Measurements from ENCODE around the gene TBC1D8B.

Gene TBC1D8B

DNA sequence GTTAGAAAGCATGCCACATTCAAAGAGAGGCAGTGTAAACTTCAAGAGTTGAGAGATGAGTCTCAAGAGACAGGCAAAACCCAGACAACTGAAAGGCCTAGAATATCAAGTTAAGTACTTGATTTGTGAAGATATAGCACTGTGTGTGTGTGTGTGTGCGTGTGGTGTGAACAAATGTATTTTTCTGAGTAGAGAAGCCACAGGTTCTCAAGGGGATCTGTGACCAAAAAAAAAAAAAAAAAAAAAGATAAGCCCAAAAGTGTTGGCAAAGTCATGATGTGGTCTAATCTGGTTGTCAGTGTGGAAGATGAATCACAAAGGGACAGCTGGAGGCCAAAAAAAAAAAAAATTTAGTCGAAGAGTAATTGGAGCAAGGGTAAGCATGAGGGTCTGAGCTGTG, 96.8 kb downstream of the TBC1D8B start:
- DNase-seq = no peak

DNA sequence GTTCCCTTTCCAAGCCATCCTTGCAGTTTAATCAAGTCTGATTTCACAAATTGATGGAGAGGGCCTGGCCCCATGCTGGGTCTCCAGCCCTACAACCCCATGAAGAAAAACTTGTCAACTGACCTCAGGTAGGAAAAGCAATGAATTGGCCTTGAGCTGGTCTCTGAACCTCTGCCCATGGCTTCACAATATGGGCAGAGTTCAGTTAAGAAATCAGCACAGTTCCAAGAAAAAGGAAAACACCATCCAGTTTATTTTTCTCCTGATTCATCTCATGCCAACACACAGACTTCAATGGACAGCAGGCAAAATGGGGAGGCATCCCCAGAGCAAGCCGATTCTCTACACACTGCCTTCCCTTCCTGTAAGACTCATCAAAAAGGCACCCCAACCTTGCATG, 97.4 kb downstream of the TBC1D8B start:
- no peak for DNase-seq

DNA sequence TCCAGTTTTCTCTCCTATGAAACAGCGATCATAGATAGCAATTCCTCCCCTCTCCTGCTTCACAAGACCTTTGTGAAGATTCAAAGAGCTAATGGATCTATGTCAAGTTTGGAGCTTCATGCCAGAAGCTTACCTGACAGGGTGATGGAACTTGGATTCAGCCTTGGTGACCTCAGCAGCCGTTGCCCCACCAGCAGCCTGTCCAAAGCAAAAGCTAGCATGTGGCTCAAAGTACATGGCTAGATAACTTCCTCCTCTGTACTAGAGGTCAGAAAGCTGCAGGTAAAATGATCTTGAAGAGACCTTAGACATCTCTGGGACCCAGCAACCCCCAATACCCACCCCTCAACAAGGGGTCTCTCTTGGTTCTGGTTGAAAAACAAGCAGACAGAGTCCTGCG, 98.9 kb downstream of the TBC1D8B start:
- no peak for DNase-seq

DNA sequence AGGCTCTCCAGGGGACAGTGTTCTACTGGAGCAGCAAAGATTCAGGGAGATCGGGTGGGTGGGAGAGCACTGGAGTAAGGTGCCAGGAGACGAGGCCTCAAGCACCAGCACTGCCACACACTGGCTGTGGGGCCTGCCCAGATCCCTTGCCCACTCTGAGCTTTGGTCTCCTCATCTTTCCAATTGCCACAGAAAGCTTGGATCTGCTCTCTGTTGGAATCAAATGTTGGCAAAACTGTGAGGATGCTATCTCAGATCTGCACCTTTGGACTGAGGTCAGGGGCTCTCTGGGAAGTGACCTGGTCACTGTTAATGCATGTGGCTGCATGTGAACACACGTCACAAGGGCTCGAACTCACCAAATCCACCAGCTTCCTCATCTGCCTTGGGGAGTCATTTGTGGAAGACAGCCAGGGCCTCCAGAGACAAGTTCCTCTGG, 99.3 kb downstream of the TBC1D8B start:
- no peak for DNase-seq

DNA sequence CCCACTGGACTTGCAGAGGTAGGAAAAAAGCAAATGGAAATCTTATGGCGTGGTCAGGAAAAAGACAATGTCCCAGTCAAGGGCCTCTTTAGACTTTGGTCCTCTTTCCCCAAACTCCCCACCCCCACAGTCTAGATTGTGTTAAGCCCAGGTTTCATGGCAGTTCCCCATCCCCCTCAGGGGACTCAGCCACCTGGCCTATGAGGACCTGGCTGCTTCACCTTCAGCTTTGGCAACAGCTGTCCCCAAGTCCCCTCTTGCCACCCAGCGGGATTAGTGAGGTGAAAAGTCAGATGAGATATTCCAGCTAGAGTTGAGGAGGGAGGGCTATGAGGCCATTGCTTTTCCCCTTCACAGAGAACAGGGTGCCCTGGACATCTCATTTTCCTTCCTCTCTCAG, 100.2 kb downstream of the TBC1D8B start:
- DNase-seq = no peak

DNA sequence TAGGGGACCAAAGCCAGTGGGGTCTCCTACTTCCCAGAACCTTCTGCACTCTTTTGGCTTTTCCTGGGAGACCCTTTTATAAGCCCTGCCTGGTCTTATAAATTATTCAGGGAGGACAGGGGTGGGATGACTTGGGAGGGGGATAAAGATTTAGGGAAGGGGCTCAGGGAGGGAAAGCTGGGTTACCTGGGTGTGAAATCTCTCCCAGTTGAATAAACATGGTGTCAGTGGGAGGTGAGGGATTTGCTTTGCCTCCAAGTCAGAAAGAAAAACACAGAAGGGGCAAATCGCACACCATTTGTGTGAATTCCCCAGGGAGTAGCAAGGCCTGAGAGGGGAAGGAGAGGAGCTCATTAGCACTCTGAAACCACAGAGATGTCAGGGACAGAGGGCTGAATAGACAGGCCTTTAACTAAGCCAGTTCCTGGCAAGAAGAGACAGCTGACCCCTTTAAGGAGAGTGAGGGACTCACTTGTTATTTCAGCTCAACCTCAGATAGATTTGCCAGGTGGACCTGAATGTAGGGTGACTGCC, 100.9 kb downstream of the TBC1D8B start, which contains the start of gene RIPPLY1:
Gene RIPPLY1 (minus strand): TSS at position 51 of the 534 bp plus-strand sequence. CDS start 54 bp downstream, outside the sequence.
- DNase-seq = no peak

DNA sequence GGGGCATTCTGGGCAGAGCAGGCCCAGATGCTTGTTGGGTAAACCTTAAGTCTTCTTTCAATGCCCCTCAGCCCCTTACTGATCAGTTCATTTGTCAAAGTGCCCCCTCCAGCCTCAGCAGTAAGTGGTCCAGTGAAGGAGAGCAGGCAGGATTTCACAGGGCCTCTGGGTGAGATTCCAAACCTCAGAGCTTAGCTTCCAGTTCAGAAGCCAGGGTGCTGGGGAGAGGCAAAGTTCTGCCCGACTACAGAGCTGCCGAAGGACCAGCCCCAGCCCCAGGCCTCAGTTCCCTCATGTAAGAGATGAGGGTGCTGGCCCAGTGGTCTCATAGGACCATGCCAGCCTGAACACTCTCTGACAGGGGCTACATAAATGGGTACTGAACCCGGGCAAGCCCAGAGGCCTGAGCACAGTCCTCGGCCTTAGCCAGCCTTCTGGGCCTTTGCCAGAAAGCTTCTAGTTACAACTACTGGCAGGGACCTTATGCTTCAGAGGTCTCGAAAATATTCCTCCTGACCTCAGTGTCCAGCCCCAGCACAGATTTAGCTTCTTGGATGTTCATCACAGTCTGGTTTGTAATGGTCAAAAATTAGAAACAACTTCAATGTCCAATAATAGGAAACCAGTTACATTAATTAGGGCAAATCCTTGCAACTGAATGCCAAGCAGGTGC, 101.5 kb downstream of the TBC1D8B start:
- no peak for DNase-seq

DNA sequence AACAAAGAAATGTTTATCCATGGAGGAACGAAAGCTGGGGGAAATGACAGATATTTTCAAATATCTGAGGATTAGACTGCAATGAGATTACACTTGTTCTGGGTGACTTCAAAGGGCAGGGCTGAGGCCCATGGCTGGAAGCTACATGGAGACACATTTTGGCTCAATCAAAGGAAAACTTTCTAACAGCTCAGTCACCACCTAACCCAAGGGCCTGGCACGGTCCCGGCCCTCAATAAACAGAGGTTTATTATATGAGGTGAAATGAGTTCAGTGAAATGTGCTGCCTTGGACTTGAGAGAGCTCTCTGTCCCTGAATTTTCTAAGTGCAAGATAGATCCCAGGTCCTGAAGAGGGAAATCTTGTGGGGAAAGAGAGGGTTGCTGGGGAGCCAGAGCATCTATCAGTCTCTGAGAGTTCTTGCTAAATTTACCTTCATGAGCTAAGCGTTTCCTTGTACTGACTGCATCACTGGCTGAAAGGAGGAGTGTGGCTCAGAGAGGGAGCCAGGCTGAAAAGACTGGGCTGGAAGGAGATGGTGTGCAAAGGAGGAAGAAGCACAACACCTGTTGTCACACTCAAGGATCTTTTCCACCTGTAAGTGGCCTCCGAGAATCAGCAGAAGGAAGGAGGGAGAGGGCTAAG, 102.7 kb downstream of the TBC1D8B start:
- no peak for DNase-seq

DNA sequence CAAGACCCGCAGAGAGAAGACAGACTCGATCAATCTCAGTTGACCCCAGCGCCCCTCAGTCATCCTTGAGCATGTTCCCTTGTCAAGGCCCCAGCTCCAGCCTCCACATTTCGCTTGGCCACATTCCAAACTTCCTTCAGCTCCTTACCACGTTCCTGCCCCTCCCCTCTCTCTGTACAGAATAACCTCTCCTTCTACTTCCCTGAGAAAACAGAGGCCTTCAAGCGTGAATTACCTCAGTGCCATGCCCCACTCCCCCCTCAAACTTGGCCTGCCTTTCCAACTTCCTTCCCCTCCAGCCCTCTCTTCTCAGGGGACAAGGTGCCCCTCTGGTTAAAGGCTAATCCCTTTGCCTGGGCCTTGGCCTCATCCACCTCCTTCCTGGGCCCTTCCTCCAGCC, 103.9 kb downstream of the TBC1D8B start:
- no peak for DNase-seq

DNA sequence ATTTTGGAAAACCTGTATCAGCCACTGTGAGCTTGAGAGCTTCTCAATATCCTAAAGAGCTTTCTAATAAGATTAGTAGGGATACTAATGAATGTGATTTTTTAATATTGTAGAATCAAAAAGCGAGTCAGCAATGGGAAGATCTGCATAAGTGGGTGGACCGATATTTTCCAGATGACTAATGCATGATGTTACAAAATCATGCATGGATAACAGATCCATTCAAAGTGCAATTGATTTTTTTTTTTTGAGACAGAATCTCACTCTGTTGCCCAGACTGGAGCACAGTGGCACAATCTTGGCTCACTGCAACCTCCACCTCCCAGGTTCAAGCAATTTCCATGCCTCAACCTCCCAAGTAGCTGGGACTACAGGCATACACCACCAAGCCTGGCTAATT, 110.4 kb downstream of the TBC1D8B start:
- DNase-seq = no peak

DNA sequence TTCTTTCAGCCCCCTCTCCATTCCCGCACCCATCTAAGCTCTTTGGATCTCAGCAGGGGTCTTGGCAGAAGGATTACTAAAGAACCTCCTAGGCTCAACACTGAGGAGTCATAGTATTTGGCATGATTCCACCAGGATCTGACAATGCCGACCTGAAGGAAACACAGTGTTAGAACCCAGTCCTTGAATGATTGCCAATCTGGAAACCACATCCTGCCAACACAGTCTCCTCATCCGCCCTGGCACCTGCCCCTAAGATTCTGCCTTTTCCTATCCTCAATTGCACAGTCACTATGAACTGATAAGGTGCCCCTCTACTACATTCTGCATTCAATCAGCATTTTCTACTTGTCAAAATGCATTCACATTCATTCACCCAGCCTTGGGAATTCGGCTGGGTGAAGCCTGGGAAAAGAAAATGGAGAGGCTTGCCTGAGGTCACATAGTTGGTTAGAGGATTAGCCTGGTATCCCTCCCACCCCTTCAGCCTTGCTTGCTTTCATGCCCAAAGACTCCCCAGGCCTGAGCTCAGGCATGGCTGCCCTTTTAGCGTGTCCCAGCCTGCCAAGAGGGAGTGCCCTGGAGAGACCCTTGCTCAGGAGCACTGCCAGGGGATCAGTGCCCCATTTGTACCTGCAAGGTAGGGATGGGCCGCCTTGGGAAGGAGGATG, 115.5 kb downstream of the TBC1D8B start:
- no peak for DNase-seq

DNA sequence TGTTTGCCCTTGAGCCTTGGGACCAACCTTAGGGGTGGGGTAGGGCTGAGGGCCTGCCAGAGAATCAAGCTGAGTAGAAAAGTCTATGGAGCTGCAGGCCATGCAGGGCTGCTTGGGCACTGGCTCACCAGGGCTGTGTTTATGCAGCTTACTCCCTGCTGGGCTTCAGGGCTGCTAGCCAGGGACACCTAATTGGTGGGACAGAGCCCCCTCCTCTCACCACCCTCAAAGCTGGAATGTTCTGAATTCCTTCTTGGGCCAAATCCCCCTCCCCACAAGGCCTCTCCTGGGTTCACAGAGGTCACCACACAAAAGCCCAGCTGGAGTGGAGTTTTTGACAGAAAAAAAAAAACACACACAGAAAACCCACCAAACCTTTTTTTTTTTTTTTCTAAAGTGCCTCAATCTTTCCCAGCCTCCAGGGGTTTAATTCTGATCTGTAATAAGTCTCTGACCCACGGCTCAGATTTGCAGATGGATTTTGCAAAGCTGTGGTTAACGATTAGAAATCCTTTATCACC, 117.5 kb downstream of the TBC1D8B start, which contains the start of gene CLDN2:
Gene CLDN2 (plus strand): TSS at position 471 of the 521 bp plus-strand sequence. CDS start 7,827 bp downstream, outside the sequence.
- DNase-seq = no peak

DNA sequence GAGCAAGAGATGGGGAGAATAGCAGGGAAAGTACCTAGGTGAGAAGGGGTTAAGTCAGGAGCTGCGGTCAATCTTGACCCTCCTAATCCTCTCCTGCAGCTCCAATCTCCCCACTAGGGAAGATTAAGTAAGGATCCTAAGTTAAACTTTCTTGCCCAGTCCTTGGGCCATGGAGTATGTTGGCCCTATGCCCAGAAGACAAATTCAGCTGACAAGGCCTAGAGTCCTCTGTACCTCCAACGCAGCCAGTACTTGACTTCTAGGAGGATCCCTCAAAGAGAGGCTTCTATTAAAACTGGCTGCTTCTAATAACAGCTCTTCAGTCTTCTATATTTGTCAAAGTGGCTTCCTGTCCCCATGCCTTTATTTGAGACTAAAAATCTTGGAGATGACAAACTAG, 119.2 kb downstream of the TBC1D8B start:
- DNase-seq = no peak

All from NCI-H774 (cell line).